Keratinocyte (primary cell): ENCODE data around the gene RALY. TPM values are rescaled to one million over a fixed set of nuclear protein-coding genes. Genes with fewer than 3 reads are reported as not detected.

Experiments
- DNase-seq: peaks from one replicate; pipeline ENCODE4 v3.0.0-alpha.2; 2011; ENCODE audit warnings: low read depth, missing footprints, low spot score
- FAIRE-seq: peaks from 2 replicates; lab custom pipeline; 2011; peaks lifted over from hg19 to GRCh38; lab: Jason Lieb, UNC
- H2AFZ ChIP-seq: 2 replicates; pipeline ENCODE4 v1.6.0; 2012; ENCODE audit warnings: low read length, control low read depth, inconsistent platforms; ENCODE audit not compliant: control insufficient read depth
- H3K27ac ChIP-seq: 2 replicates; pipeline ENCODE4 v1.5.1; 2011; ENCODE audit warnings: low read length; ENCODE audit not compliant: control insufficient read depth, insufficient read depth
- H3K27me3 ChIP-seq: 3 replicates; pipeline ENCODE4 v1.6.0; 2011; ENCODE audit warnings: low read length; ENCODE audit not compliant: control insufficient read depth, insufficient read depth; ENCODE audit errors: extremely low read depth
- H3K36me3 ChIP-seq, 2 experiments: 2 replicates in 1 of 2; 3 replicates in 1 of 2; pipeline ENCODE4 v1.5.1; 2011; ENCODE audit warnings: low read length in 2 of 2, mild to moderate bottlenecking in 1 of 2; ENCODE audit not compliant: control insufficient read depth in 2 of 2, insufficient read depth in 2 of 2; ENCODE audit errors: extremely low read depth in 1 of 2
- H3K4me1 ChIP-seq: 3 replicates; pipeline ENCODE4 v1.5.1; 2011; ENCODE audit warnings: low read length; ENCODE audit not compliant: control insufficient read depth, insufficient read depth; ENCODE audit errors: extremely low read depth
- H3K4me2 ChIP-seq: 3 replicates; pipeline ENCODE4 v1.6.0; 2011; ENCODE audit warnings: low read depth, low read length; ENCODE audit not compliant: control insufficient read depth, insufficient read depth; ENCODE audit errors: extremely low read depth
- H3K4me3 ChIP-seq, 3 experiments: fragments of 200-600 bp in 1 of 3; sonication (generic) in 1 of 3; 2 replicates in 2 of 3; 3 replicates in 1 of 3; pipeline ENCODE4 v1.5.1; 2011 to 2016; ENCODE audit warnings: low read length in 3 of 3, mild to moderate bottlenecking in 3 of 3, control low read depth in 2 of 3, inconsistent platforms in 1 of 3, low read depth in 1 of 3, mixed read lengths in 1 of 3, mixed run types in 1 of 3, moderate library complexity in 1 of 3; ENCODE audit not compliant: control insufficient read depth in 2 of 3, insufficient read depth in 2 of 3; ENCODE audit errors: extremely low read depth in 1 of 3
- H3K79me2 ChIP-seq: 2 replicates; pipeline ENCODE4 v1.6.0; 2012; ENCODE audit warnings: low read length; ENCODE audit not compliant: control insufficient read depth, insufficient read depth
- H3K9ac ChIP-seq: 3 replicates; pipeline ENCODE4 v1.6.0; 2011; ENCODE audit warnings: low read length; ENCODE audit not compliant: control insufficient read depth, insufficient read depth; ENCODE audit errors: extremely low read depth
- H3K9me1 ChIP-seq: 3 replicates; pipeline ENCODE4 v1.6.0; 2011; ENCODE audit warnings: low read length; ENCODE audit not compliant: control insufficient read depth, insufficient read depth; ENCODE audit errors: extremely low read depth
- H3K9me3 ChIP-seq: 2 replicates; pipeline ENCODE4 v1.5.1; 2012; ENCODE audit warnings: low read depth, low read length; ENCODE audit not compliant: control insufficient read depth
- H4K20me1 ChIP-seq: 3 replicates; pipeline ENCODE4 v1.6.0; 2011; ENCODE audit warnings: low read length; ENCODE audit not compliant: control insufficient read depth, insufficient read depth; ENCODE audit errors: extremely low read depth
- EZH2 ChIP-seq: IDR thresholded peaks from one replicate; pipeline ENCODE4 v1.6.1; 2012; ENCODE audit warnings: inconsistent platforms, mild to moderate bottlenecking, low read length, moderate library complexity
- dilution Hi-C: fragments of 300-500 bp; cut with MboI; formaldehyde crosslinking; loops from one replicate; pipeline ENCODE4 v1.7.0; 2020; ENCODE audit warnings: low sequenced_read_pairs; ENCODE audit not compliant: extremely low pct_ligation_motif_present
- polyA plus RNA-seq, 5 experiments: library from polyadenylated mRNA; depleted of rRNA in 3 of 5; stranded (reverse) in 3 of 5; stranded (forward) in 1 of 5; unstranded in 1 of 5; fragments of >200 nt; gene quantifications; 1 replicate in 1 of 5; 2 replicates in 3 of 5; 3 replicates in 1 of 5; pipeline versions ENCODE4 v1.2.1 to v1.2.3, GENCODE V29; 2011 to 2012; ENCODE audit warnings: missing spikeins in 2 of 5, low read depth in 1 of 5, low replicate concordance in 1 of 5
- TF ChIP-seq, protein P1 (sequence below), 3 experiments: IDR thresholded peaks in 1 of 3; conservative IDR thresholded peaks in 1 of 3; optimal IDR thresholded peaks in 1 of 3; 2 replicates in 2 of 3; 3 replicates in 1 of 3; pipeline versions ENCODE3 to v1.5.1; 2011; ENCODE audit warnings: low read length in 3 of 3, mild to moderate bottlenecking in 3 of 3, moderate library complexity in 2 of 3, control low read depth in 1 of 3, inconsistent platforms in 1 of 3; ENCODE audit not compliant: insufficient read depth in 2 of 3; ENCODE audit errors: extremely low read depth in 1 of 3

Gene RALY
- polyA plus RNA-seq, 1 donor (not counting 4 experiments of a cell fraction or from before 2014, with no cell fraction given) = 118 TPM

DNA sequence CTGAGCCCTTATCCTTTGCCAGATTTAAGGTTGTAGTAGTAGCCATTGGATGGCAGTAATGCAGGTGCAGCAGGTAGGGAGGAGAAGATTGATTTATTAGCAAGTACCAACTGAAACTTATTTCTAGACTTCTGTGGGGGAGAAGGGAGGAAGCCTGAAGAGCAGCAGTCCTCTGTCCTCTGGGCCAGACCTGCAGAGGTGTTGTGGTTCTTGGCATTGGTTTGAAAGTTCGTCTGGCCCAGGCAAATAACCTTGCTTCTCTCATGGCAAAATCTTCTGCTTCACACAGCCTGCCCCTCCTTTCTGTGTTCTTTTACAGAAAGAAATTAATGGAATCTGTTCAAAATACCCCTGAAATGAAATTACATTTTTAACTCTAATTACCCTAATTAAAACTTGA is 24.5 kb downstream of the RALY start:
- no peak overlapping the region for H2AFZ ChIP-seq
- H3K27me3 ChIP-seq = no peaks in the 10 kb centered on the region
- no peaks in the 10 kb centered on the region for H3K36me3 ChIP-seq
- H3K4me2 ChIP-seq = peak overlapping the region; percentile 65
- TF ChIP-seq, protein P1, sequence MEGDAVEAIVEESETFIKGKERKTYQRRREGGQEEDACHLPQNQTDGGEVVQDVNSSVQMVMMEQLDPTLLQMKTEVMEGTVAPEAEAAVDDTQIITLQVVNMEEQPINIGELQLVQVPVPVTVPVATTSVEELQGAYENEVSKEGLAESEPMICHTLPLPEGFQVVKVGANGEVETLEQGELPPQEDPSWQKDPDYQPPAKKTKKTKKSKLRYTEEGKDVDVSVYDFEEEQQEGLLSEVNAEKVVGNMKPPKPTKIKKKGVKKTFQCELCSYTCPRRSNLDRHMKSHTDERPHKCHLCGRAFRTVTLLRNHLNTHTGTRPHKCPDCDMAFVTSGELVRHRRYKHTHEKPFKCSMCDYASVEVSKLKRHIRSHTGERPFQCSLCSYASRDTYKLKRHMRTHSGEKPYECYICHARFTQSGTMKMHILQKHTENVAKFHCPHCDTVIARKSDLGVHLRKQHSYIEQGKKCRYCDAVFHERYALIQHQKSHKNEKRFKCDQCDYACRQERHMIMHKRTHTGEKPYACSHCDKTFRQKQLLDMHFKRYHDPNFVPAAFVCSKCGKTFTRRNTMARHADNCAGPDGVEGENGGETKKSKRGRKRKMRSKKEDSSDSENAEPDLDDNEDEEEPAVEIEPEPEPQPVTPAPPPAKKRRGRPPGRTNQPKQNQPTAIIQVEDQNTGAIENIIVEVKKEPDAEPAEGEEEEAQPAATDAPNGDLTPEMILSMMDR (optimal IDR thresholded peaks at IDR 0.05 in 1 of 3, IDR thresholded peaks at IDR 0.05 in 1 of 3, conservative IDR thresholded peaks at IDR 0.05 in 1 of 3; ENCODE audit: extremely low read depth in 1 of 3, insufficient read depth in 2 of 3, low read length in 3 of 3) = no peak
- TF ChIP-seq EZH2 = no peak
- no peak for DNase-seq
- H3K9ac ChIP-seq = peak overlapping the region; percentile 51
- peaks cover 10% of the 10 kb centered on the region for H4K20me1 ChIP-seq
- H3K4me1 ChIP-seq = peaks cover 73% of the 10 kb centered on the region
- peaks cover 71% of the 10 kb centered on the region for H3K79me2 ChIP-seq
- dilution Hi-C loops = no loop called here
- H3K27ac ChIP-seq = peak overlapping the region; percentile 70
- H3K9me3 ChIP-seq = no peaks in the 10 kb centered on the region
- FAIRE-seq = no peak
- H3K9me1 ChIP-seq = peaks cover 7% of the 10 kb centered on the region
- H3K4me3 ChIP-seq = peak overlapping the region in 1 of 3 experiments; percentile 11

DNA sequence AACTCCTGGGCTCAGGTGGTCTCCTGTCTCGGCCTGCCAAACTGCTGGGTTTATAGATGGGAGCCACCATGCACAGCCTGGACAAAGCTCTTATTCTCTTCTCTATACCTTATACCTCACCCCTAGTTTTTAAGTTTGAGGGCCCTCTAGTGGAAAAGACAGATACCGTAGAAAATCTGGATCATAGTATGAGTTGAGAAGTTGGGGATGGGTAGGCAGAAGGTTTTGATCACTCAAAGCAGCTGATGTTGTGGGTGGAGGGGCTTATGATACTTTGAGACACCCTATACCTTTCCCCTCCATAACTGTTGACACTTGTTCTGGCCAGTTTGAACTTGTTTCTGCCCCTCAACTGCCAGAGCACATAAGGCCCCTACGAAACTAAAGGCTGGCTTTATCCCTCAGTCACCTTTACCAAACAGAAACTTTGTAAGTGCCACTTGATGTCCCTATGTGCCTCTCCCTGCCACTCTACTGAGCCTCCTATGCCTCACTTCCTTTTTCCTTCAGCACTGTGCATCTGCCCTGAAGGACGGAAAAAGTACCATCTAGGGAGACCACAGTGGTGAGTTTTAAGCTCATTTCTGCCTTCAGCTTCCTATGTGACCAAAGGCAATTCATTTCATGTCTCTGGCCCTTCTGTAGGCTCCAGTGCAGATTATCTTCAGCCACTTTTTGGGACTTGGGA is 28.6 kb downstream of the RALY start:
- no peak for FAIRE-seq
- no peak for TF ChIP-seq EZH2
- TF ChIP-seq, protein P1 (optimal IDR thresholded peaks at IDR 0.05 in 1 of 3, IDR thresholded peaks at IDR 0.05 in 1 of 3, conservative IDR thresholded peaks at IDR 0.05 in 1 of 3; ENCODE audit: extremely low read depth in 1 of 3, insufficient read depth in 2 of 3, low read length in 3 of 3) = peak; percentile 4 to 42 (median 20)
- H3K9me3 ChIP-seq = no peaks in the 10 kb centered on the region
- no peak for DNase-seq
- no peak overlapping the region for H3K27ac ChIP-seq
- dilution Hi-C loops = no loop called here
- H3K4me3 ChIP-seq = no peak overlapping the region
- H3K9ac ChIP-seq = no peak overlapping the region
- H4K20me1 ChIP-seq = peaks cover 5% of the 10 kb centered on the region
- peaks cover 74% of the 10 kb centered on the region for H3K79me2 ChIP-seq
- peaks cover 0 to 4% of the 10 kb centered on the region in 2 experiments for H3K36me3 ChIP-seq
- no peaks in the 10 kb centered on the region for H3K27me3 ChIP-seq
- H3K4me1 ChIP-seq = peaks cover 72% of the 10 kb centered on the region
- H3K9me1 ChIP-seq = peaks cover 5% of the 10 kb centered on the region
- H3K4me2 ChIP-seq = no peak overlapping the region
- H2AFZ ChIP-seq = no peak overlapping the region
